Keratinocyte (primary cell): ENCODE data around the gene ITPKB. TPM values are rescaled to one million over a fixed set of nuclear protein-coding genes. Genes with fewer than 3 reads are reported as not detected.
A peak's percentile ranks its signal among the peaks of the same experiment; 100 is the strongest.

Experiments used
- DNase-seq: peaks from one replicate; pipeline ENCODE4 v3.0.0-alpha.2; 2011; ENCODE audit warnings: low read depth, missing footprints, low spot score
- FAIRE-seq: peaks from 2 replicates; lab custom pipeline; 2011; peaks lifted over from hg19 to GRCh38; lab: Jason Lieb, UNC
- H2AFZ ChIP-seq: 2 replicates; pipeline ENCODE4 v1.6.0; 2012; ENCODE audit warnings: low read length, control low read depth, inconsistent platforms; ENCODE audit not compliant: control insufficient read depth
- H3K27ac ChIP-seq: 2 replicates; pipeline ENCODE4 v1.5.1; 2011; ENCODE audit warnings: low read length; ENCODE audit not compliant: control insufficient read depth, insufficient read depth
- H3K27me3 ChIP-seq: 3 replicates; pipeline ENCODE4 v1.6.0; 2011; ENCODE audit warnings: low read length; ENCODE audit not compliant: control insufficient read depth, insufficient read depth; ENCODE audit errors: extremely low read depth
- H3K36me3 ChIP-seq, 2 experiments: 2 replicates in 1 of 2; 3 replicates in 1 of 2; pipeline ENCODE4 v1.5.1; 2011; ENCODE audit warnings: low read length in 2 of 2, mild to moderate bottlenecking in 1 of 2; ENCODE audit not compliant: control insufficient read depth in 2 of 2, insufficient read depth in 2 of 2; ENCODE audit errors: extremely low read depth in 1 of 2
- H3K4me1 ChIP-seq: 3 replicates; pipeline ENCODE4 v1.5.1; 2011; ENCODE audit warnings: low read length; ENCODE audit not compliant: control insufficient read depth, insufficient read depth; ENCODE audit errors: extremely low read depth
- H3K4me2 ChIP-seq: 3 replicates; pipeline ENCODE4 v1.6.0; 2011; ENCODE audit warnings: low read depth, low read length; ENCODE audit not compliant: control insufficient read depth, insufficient read depth; ENCODE audit errors: extremely low read depth
- H3K4me3 ChIP-seq, 3 experiments: fragments of 200-600 bp in 1 of 3; sonication (generic) in 1 of 3; 2 replicates in 2 of 3; 3 replicates in 1 of 3; pipeline ENCODE4 v1.5.1; 2011 to 2016; ENCODE audit warnings: low read length in 3 of 3, mild to moderate bottlenecking in 3 of 3, control low read depth in 2 of 3, inconsistent platforms in 1 of 3, low read depth in 1 of 3, mixed read lengths in 1 of 3, mixed run types in 1 of 3, moderate library complexity in 1 of 3; ENCODE audit not compliant: control insufficient read depth in 2 of 3, insufficient read depth in 2 of 3; ENCODE audit errors: extremely low read depth in 1 of 3
- H3K79me2 ChIP-seq: 2 replicates; pipeline ENCODE4 v1.6.0; 2012; ENCODE audit warnings: low read length; ENCODE audit not compliant: control insufficient read depth, insufficient read depth
- H3K9ac ChIP-seq: 3 replicates; pipeline ENCODE4 v1.6.0; 2011; ENCODE audit warnings: low read length; ENCODE audit not compliant: control insufficient read depth, insufficient read depth; ENCODE audit errors: extremely low read depth
- H3K9me1 ChIP-seq: 3 replicates; pipeline ENCODE4 v1.6.0; 2011; ENCODE audit warnings: low read length; ENCODE audit not compliant: control insufficient read depth, insufficient read depth; ENCODE audit errors: extremely low read depth
- H3K9me3 ChIP-seq: 2 replicates; pipeline ENCODE4 v1.5.1; 2012; ENCODE audit warnings: low read depth, low read length; ENCODE audit not compliant: control insufficient read depth
- H4K20me1 ChIP-seq: 3 replicates; pipeline ENCODE4 v1.6.0; 2011; ENCODE audit warnings: low read length; ENCODE audit not compliant: control insufficient read depth, insufficient read depth; ENCODE audit errors: extremely low read depth
- CTCF ChIP-seq, 3 experiments: IDR thresholded peaks in 1 of 3; conservative IDR thresholded peaks in 1 of 3; optimal IDR thresholded peaks in 1 of 3; 2 replicates in 2 of 3; 3 replicates in 1 of 3; pipeline versions ENCODE3 to v1.5.1; 2011; ENCODE audit warnings: low read length in 3 of 3, mild to moderate bottlenecking in 3 of 3, moderate library complexity in 2 of 3, control low read depth in 1 of 3, inconsistent platforms in 1 of 3; ENCODE audit not compliant: insufficient read depth in 2 of 3; ENCODE audit errors: extremely low read depth in 1 of 3
- EZH2 ChIP-seq: IDR thresholded peaks from one replicate; pipeline ENCODE4 v1.6.1; 2012; ENCODE audit warnings: inconsistent platforms, mild to moderate bottlenecking, low read length, moderate library complexity
- dilution Hi-C: fragments of 300-500 bp; cut with MboI; formaldehyde crosslinking; loops from one replicate; pipeline ENCODE4 v1.7.0; 2020; ENCODE audit warnings: low sequenced_read_pairs; ENCODE audit not compliant: extremely low pct_ligation_motif_present
- polyA plus RNA-seq, 5 experiments: library from polyadenylated mRNA; depleted of rRNA in 3 of 5; stranded (reverse) in 3 of 5; stranded (forward) in 1 of 5; unstranded in 1 of 5; fragments of >200 nt; gene quantifications; 1 replicate in 1 of 5; 2 replicates in 3 of 5; 3 replicates in 1 of 5; pipeline versions ENCODE4 v1.2.1 to v1.2.3, GENCODE V29; 2011 to 2012; ENCODE audit warnings: missing spikeins in 2 of 5, low read depth in 1 of 5, low replicate concordance in 1 of 5

ITPKB gene
- polyA plus RNA-seq, 1 donor (not counting 4 experiments of a cell fraction or from before 2014, with no cell fraction given): 3.2 TPM

DNA sequence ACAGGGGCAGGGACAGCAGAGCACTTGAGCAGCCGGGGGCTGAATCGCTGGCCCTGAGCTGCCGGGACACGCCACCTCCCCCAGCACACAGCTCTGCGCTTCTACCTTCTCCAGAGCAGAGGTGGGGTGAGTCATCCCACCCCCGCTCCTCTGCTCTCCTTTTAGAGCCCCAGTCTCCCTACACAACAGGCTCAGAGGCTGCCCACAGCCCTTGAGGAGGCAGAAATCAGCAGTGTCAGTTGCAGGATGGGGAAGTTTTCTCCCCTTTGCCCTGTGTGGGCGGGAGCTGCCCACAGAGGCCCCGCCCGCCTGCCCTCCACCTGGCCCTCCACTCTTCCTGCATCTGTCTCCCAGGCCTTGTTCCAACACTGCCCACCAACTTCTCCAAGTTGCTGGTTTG, 95.9 kb downstream of the ITPKB start:
- Histone ChIP-seq H3K9me3 (no peaks in the 10 kb centered on the region), H3K27ac (no peak overlapping the region), H3K9ac (no peak overlapping the region), H3K4me3 (no peak overlapping the region), H4K20me1 (peaks cover 3% of the 10 kb centered on the region), H3K4me2 (peak overlapping the region; percentile 14), H3K36me3 (peaks cover 3 to 7% of the 10 kb centered on the region in 2 experiments), H3K4me1 (peaks cover 10% of the 10 kb centered on the region), H3K27me3 (no peaks in the 10 kb centered on the region), H3K9me1 (no peaks in the 10 kb centered on the region), H3K79me2 (no peaks in the 10 kb centered on the region), H2AFZ (no peak overlapping the region)
- FAIRE-seq (no peak), DNase-seq (no peak)
- dilution Hi-C loops: no loop called here
- TF ChIP-seq CTCF (optimal IDR thresholded peaks at IDR 0.05 in 1 of 3, IDR thresholded peaks at IDR 0.05 in 1 of 3, conservative IDR thresholded peaks at IDR 0.05 in 1 of 3; ENCODE audit: extremely low read depth in 1 of 3, insufficient read depth in 2 of 3, low read length in 3 of 3) (no peak), EZH2 (no peak)

DNA sequence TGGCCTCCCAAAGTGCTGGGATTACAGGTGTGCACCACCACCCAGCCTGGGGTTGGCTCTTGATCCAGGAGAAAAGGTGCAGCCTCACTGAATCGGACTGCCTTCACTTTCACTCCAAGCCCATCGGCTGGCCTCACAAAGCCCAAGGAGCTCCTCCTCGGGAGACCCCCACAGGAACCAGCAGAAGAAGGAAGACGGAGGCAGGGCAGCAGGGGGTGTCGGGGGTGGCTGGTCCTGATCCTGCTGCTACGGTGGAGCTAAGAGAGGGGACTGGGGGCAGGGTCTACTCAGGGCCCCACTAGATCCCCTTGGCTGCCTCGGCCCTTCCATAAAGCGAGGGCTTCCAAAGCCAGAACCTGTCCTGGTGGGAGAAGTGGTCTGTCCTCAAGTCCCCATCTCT, 96.7 kb downstream of the ITPKB start:
- H3K79me2 ChIP-seq: no peaks in the 10 kb centered on the region
- FAIRE-seq (no peak), DNase-seq (no peak)
- H2AFZ ChIP-seq: no peak overlapping the region
- dilution Hi-C loops: no loop called here
- H3K4me1 ChIP-seq: peaks cover 10% of the 10 kb centered on the region
- H3K36me3 ChIP-seq: peaks cover 2 to 8% of the 10 kb centered on the region in 2 experiments
- no peak overlapping the region for H3K4me3 ChIP-seq
- no peak overlapping the region for H3K27ac ChIP-seq
- H3K27me3 ChIP-seq: no peaks in the 10 kb centered on the region
- no peak overlapping the region for H3K4me2 ChIP-seq
- no peaks in the 10 kb centered on the region for H3K9me1 ChIP-seq
- peaks cover 3% of the 10 kb centered on the region for H4K20me1 ChIP-seq
- no peak for TF ChIP-seq CTCF (optimal IDR thresholded peaks at IDR 0.05 in 1 of 3, IDR thresholded peaks at IDR 0.05 in 1 of 3, conservative IDR thresholded peaks at IDR 0.05 in 1 of 3; ENCODE audit: extremely low read depth in 1 of 3, insufficient read depth in 2 of 3, low read length in 3 of 3)
- no peak for TF ChIP-seq EZH2
- H3K9me3 ChIP-seq: no peaks in the 10 kb centered on the region
- H3K9ac ChIP-seq: no peak overlapping the region
